Measurements from ENCODE around the gene CPTP. TPM values are rescaled to one million over a fixed set of nuclear protein-coding genes. Genes with fewer than 3 reads are reported as not detected.

CPTP gene
- total RNA-seq, 2 experiments from 2014 or later = 8.4 to 11.0 TPM

GRCh38 chr1:1332774-1333480 is 8.3 kb downstream of the CPTP start:
- H3K9me3 Mint-ChIP-seq = no peaks in the 10 kb centered on the region
- DNase-seq (no peak), ATAC-seq (no peak)
- no peak overlapping the region for H3K4me3 Mint-ChIP-seq
- H3K27ac Mint-ChIP-seq = no peak overlapping the region
- CTCF ChIA-PET = no interaction called here
- POLR2A ChIA-PET = no interaction called here
- no peaks in the 10 kb centered on the region for H3K4me1 Mint-ChIP-seq (ENCODE audit: low read depth)
- H3K36me3 Mint-ChIP-seq (ENCODE audit: low read depth) = peaks cover 1% of the 10 kb centered on the region
- TF ChIP-seq, protein P1, sequence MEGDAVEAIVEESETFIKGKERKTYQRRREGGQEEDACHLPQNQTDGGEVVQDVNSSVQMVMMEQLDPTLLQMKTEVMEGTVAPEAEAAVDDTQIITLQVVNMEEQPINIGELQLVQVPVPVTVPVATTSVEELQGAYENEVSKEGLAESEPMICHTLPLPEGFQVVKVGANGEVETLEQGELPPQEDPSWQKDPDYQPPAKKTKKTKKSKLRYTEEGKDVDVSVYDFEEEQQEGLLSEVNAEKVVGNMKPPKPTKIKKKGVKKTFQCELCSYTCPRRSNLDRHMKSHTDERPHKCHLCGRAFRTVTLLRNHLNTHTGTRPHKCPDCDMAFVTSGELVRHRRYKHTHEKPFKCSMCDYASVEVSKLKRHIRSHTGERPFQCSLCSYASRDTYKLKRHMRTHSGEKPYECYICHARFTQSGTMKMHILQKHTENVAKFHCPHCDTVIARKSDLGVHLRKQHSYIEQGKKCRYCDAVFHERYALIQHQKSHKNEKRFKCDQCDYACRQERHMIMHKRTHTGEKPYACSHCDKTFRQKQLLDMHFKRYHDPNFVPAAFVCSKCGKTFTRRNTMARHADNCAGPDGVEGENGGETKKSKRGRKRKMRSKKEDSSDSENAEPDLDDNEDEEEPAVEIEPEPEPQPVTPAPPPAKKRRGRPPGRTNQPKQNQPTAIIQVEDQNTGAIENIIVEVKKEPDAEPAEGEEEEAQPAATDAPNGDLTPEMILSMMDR (IDR thresholded peaks at IDR 0.05) = no peak
- H3K27me3 Mint-ChIP-seq = no peaks in the 10 kb centered on the region
- intact Hi-C loops (cut with micrococcal nuclease) = no loop called here

GRCh38 chr1:1333551-1334241 is 9.1 kb downstream of the CPTP start:
- CTCF ChIA-PET = no interaction called here
- Mint-ChIP-seq H3K27ac (no peak overlapping the region), H3K36me3 (ENCODE audit: low read depth) (peaks cover 1% of the 10 kb centered on the region), H3K4me1 (ENCODE audit: low read depth) (no peaks in the 10 kb centered on the region), H3K9me3 (no peaks in the 10 kb centered on the region), H3K4me3 (no peak overlapping the region), H3K27me3 (no peaks in the 10 kb centered on the region)
- DNase-seq (no peak), ATAC-seq (no peak)
- POLR2A ChIA-PET = interaction anchor here (2.9 kb wide), 1 partner anchor 8 kb away, joined by 10 read pairs; no protein-coding TSS in a partner anchor
- TF ChIP-seq, protein P1 (IDR thresholded peaks at IDR 0.05) = no peak
- intact Hi-C loops (cut with micrococcal nuclease) = no loop called here

DNA sequence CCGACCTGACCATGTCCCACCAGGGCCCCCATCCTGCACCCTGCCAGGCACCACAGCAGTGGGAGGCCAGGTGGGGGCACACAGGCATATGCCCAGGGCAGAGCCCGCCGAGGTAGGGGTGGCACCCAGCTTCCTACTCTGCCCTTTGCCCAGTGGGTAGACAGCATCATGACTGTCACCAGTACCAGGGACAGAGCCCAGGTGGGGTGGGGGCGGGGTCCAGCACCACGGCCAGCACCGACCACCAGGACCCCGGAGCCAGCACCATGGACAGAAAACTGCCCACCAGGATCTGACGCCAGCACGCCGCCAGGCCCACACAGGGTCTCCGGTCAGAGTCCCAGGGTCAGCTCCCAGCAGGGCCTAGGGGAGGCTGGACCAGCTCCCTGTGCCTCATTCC is 10.2 kb downstream of the CPTP start:
- POLR2A ChIA-PET = interaction anchor here (2.9 kb wide), 1 partner anchor 9 kb away, joined by 10 read pairs; no protein-coding TSS in a partner anchor
- no peak for ATAC-seq
- intact Hi-C loops (cut with micrococcal nuclease) = no loop called here
- H3K27ac Mint-ChIP-seq = no peak overlapping the region
- TF ChIP-seq, protein P1 (IDR thresholded peaks at IDR 0.05) = no peak
- CTCF ChIA-PET = no interaction called here
- no peaks in the 10 kb centered on the region for H3K27me3 Mint-ChIP-seq
- no peak for DNase-seq
- H3K4me3 Mint-ChIP-seq = no peak overlapping the region
- no peaks in the 10 kb centered on the region for H3K9me3 Mint-ChIP-seq
- peaks cover 4% of the 10 kb centered on the region for H3K36me3 Mint-ChIP-seq (ENCODE audit: low read depth)
- H3K4me1 Mint-ChIP-seq (ENCODE audit: low read depth) = no peaks in the 10 kb centered on the region

- TF ChIP-seq, protein P1 (IDR thresholded peaks at IDR 0.05) = no peak
- Mint-ChIP-seq H3K27ac (no peak overlapping the region), H3K36me3 (ENCODE audit: low read depth) (peaks cover 5% of the 10 kb centered on the region), H3K4me1 (ENCODE audit: low read depth) (no peaks in the 10 kb centered on the region), H3K4me3 (no peak overlapping the region), H3K27me3 (no peaks in the 10 kb centered on the region), H3K9me3 (no peaks in the 10 kb centered on the region)
- POLR2A ChIA-PET = interaction anchor here (0.9 to 2.9 kb wide), 2 partner anchors 9 to 21 kb away, joined by 3 to 10 read pairs; no protein-coding TSS in a partner anchor
- intact Hi-C loops (cut with micrococcal nuclease) = no loop called here
- DNase-seq (no peak), ATAC-seq (no peak)
- CTCF ChIA-PET = no interaction called here
Measured at GRCh38 chr1:1335283-1335682, 10.7 kb downstream of the CPTP start.

DNA sequence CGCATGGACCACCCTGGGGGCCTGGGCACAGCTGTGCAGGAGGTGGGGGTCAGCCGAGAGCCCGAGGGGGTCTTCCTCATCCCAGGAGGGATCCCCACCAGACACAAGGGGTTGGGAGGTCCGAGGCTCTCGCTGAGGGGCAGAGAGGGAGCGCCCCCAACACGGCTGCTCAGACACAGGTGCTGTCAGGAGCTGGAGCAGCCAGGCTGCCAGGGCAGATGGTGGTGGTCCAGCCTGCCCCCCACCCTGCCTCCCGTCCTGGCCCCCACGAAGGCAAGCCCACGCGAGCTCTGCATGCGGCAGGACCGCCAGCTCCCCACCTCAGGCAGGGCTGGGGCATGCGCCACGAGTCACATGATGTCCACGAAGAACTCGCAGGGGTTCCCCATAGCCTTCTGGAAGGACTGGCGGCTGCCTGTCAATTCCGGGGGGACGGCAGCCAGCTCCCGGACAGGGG is 11.2 kb downstream of the CPTP start:
- intact Hi-C loops (cut with micrococcal nuclease) = no loop called here
- Mint-ChIP-seq H3K36me3 (ENCODE audit: low read depth) (peaks cover 10% of the 10 kb centered on the region), H3K4me3 (no peak overlapping the region), H3K27ac (no peak overlapping the region), H3K4me1 (ENCODE audit: low read depth) (no peaks in the 10 kb centered on the region), H3K27me3 (no peaks in the 10 kb centered on the region), H3K9me3 (no peaks in the 10 kb centered on the region)
- DNase-seq (no peak), ATAC-seq (no peak)
- CTCF ChIA-PET = no interaction called here
- TF ChIP-seq, protein P1 (IDR thresholded peaks at IDR 0.05) = no peak
- POLR2A ChIA-PET = interaction anchor here (0.9 to 2.9 kb wide), 2 partner anchors 10 to 21 kb away, joined by 3 to 10 read pairs; no protein-coding TSS in a partner anchor

Data from activated CD8-positive, alpha-beta T cell treated with anti-CD3 and anti-CD28 coated beads for 36 hours (primary cell).